ENCODE results near the gene USP25.
A peak's percentile ranks its signal among the peaks of the same experiment; 100 is the strongest.

USP25 gene

GRCh38 chr21:15729674-15730483, at the start of gene USP25:
Gene USP25, plus strand, starts transcription at chr21:15729982. Its CDS starts 412 bp downstream, at chr21:15730394.
- FAIRE-seq, result no peak

DNA sequence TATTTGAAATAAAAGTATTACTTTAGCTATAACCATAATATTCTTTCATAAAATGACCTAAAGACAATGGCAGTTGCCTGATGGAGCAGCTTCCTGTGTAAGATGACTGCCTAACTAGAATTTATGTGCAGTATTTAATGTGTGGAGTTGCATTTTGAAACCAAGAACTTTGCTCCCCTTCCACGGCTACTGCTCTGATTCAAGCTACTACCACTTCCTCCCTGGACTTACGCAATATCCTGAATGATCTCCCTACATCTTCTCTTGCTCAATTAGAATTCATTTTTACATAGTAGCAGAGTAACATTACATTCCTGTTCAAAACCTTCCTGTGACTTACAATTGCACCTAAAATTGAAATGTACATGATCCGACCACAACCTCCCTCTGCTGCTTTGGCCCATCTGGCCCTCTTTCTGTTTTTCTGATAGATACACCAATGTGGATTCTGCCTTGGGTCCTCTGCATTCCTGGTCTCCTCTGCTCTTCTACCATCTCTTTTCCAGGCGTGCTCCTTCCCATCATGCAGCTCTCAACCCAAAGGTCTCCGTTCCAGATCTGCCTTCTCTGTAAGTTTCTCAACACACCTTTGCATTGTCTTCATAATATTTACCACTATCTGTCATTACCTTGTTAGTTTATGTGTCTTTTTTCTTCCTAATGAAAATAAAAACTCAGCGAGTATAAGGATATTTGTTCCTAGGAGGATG, 47.4 kb upstream of the USP25 start:
- no peak for FAIRE-seq

GRCh38 chr21:15682977-15683376, 46.8 kb upstream of the USP25 start:
- FAIRE-seq, result peak; percentile 48

DNA sequence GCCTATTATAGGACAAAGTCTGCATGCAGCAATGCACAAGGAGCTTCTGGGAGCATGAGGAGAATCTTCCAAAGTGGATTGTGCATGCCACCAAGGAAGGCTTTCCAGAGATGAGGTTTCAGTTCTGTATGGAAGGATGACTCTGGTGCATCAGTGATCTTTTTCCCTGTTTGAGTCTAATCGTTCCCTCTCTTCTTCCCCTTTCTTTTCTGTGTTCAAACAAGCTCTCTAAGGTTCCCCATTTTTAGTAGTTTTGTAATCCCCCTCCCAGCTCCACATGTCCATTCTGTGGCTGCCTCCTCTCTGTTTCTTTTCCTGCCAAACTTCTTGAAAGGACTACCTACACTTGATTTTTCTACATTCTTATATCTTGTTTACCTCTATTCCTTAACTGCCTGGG, 43.3 kb upstream of the USP25 start:
- no peak for FAIRE-seq

DNA sequence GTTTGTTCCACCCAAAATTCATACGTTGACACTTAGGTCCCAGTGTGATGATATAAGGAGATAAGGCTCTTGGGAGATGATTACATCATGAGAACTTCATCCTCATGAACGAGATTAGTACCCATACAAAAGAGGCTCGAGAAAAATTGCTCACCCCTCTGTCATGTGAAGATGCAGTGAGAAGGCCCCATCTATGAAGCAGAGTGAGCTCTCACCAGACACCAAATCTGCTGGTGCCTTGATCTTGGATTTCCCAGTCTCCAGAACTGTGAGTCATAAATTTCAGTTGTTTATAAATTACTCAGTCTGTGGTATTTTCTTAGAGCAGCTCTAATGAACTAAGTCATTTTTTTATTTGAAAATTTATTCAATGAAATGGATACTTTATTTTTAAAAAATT, 42.6 kb upstream of the USP25 start:
- FAIRE-seq, result no peak

- no peak for FAIRE-seq
Observed at GRCh38 chr21:15688016-15688415, 41.8 kb upstream of the USP25 start.

GRCh38 chr21:15688809-15689208, 41.0 kb upstream of the USP25 start:
- FAIRE-seq, result peak; percentile 70

- no peak for FAIRE-seq
Observed at GRCh38 chr21:15692711-15693110, 37.1 kb upstream of the USP25 start.

GRCh38 chr21:15695241-15695640, 34.5 kb upstream of the USP25 start:
- no peak for FAIRE-seq

DNA sequence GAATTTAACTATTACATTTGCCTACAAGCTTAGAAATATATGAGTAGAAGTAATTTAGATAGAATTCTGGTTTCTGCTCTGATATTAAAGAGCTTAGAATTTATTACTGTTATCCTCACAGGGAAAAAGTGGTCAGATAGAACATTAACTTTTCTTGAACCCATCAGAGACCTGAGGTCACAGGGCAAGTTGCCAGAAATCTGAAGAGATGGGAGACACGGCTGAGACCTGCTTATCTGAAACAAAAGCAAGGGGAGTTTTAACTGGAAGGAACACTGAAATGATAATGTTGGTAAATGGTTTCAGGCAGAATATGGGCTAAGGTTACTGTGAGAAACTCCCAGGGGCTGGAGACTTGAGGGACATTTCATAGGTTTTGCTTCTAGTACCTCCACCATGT, 28.0 kb upstream of the USP25 start:
- FAIRE-seq, result no peak

GRCh38 chr21:15703932-15704331, 25.9 kb upstream of the USP25 start:
- FAIRE-seq, result no peak

- FAIRE-seq, result no peak
Observed at GRCh38 chr21:15706696-15707095, 23.1 kb upstream of the USP25 start.

DNA sequence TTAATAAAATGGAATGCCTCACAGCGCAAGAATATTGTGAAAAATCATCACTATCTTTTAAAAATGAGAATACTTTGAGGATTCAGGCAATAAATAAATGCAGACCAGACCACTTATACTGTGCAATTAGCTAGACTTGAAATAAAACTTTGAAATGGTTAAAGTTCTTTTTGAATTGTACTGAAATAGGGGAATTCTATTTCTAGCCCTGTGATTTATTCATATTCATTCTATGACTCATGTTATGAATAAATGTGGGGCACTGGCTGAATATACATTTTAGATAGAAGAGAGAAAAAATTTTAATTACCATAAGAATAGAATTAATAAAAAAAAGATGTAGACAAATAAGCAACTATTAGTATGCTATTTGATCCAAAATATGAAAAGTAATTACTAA, 16.4 kb upstream of the USP25 start:
- no peak for FAIRE-seq

GRCh38 chr21:15718711-15719110, 11.1 kb upstream of the USP25 start:
- FAIRE-seq, result no peak

- FAIRE-seq, result no peak
Observed at GRCh38 chr21:15719976-15720375, 9.8 kb upstream of the USP25 start.

DNA sequence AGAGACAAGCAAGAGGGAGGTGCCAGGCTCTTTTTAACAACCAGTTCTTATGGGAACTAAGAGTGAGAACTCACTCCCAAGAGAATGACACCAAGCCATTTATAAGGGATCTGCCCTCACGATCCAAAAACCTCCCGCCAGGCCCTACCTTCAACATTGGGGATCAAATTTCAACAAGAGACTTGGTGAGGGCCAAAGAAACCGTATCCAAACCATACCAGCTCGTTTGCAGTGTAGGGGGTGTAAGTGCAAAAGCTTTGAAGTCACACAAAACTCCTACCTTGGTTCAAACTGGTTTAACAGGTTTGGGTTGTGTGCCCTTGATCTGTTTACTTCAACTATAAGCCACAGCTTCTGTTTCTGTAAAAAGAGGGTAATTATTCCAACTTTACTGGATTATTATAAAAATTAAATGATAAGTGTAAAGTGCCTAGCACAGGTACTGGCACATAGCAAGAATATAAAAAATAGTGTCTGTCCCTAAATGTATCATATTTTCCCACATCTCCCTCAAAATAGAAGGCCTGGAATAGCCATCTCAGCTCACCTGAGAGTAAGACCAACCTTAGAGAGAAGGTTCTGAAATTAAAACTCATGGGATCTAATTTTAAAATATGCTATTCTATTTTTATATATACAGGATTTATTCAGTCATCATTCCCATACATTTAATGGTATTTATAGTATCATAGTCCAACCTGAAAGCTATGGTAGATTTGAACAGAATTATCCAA, 7.0 kb upstream of the USP25 start:
- no peak for FAIRE-seq

GRCh38 chr21:15725949-15726348, 3.8 kb upstream of the USP25 start:
- FAIRE-seq, result no peak

DNA sequence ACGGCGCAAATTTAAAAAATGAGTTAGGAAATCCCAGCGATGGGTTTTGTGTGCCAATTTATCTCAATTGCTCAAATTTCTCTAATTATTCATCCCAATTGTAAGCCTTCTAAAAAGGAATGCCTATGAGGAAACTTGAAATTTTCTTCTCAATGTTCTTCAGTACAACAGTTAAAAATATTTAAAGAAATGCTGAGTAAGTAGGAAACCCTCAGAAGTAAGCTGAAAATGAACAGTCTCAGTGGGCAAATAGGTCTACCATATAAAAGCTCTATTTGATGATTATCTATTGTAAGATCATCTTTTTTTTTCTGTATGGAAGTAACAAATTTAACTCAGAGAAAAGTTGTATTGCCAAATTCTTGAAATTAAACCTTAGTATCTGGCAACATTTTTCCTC, 1.7 kb upstream of the USP25 start:
- no peak for FAIRE-seq

- FAIRE-seq, result peak; percentile 51
Observed at GRCh38 chr21:15729346-15729673, 472 bp upstream of the USP25 start.

DNA sequence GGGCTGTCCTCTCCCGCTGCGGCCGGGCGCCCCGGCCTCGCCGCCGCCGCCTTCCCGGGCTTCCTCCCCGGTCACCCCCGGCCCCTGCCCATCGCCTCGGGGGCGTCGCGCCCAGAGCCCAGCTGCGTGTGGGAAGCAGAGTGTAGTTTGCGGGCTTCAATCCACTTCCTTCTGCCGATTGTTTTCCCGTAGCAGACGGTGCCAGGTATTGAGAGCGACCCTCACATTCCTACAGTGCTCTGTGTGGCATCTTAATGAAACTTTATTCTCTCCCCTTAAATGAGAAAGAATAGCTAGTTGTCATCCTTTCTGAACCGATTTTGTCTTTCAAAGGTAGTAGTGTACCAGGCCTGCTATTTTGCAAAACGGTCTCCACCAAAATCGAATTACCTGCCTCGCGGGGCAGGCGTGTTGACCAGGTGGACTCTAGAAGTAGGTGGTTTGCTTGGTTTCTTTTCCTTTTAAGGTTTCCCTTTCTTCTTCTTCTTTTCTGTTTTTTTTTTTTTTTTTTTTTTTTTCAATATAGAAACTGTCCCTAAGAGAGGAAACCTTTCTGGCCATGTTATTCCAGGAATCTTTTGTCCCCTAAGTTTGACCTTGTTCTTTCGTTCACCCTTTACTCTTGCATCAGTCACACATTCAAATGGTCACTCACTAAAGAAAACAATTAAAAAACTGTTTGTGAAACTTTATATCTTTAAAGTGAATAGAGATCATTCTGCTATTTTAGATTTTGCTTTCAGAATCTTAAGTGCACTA, 881 bp downstream of the USP25 start:
- no peak for FAIRE-seq

- no peak for FAIRE-seq
Observed at GRCh38 chr21:15731243-15731613, 1.4 kb downstream of the USP25 start.

- peak; percentile 89 for FAIRE-seq
Observed at GRCh38 chr21:15732290-15732995, 2.7 kb downstream of the USP25 start.

GRCh38 chr21:15732996-15733329, 3.2 kb downstream of the USP25 start:
- no peak for FAIRE-seq
